Measurements from ENCODE around the gene CDH11.

- TF ChIP-seq, protein P1, sequence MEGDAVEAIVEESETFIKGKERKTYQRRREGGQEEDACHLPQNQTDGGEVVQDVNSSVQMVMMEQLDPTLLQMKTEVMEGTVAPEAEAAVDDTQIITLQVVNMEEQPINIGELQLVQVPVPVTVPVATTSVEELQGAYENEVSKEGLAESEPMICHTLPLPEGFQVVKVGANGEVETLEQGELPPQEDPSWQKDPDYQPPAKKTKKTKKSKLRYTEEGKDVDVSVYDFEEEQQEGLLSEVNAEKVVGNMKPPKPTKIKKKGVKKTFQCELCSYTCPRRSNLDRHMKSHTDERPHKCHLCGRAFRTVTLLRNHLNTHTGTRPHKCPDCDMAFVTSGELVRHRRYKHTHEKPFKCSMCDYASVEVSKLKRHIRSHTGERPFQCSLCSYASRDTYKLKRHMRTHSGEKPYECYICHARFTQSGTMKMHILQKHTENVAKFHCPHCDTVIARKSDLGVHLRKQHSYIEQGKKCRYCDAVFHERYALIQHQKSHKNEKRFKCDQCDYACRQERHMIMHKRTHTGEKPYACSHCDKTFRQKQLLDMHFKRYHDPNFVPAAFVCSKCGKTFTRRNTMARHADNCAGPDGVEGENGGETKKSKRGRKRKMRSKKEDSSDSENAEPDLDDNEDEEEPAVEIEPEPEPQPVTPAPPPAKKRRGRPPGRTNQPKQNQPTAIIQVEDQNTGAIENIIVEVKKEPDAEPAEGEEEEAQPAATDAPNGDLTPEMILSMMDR (IDR thresholded peaks at IDR 0.05; ENCODE audit: insufficient read depth, low read length), result no peak
- TF ChIP-seq GABPA (IDR thresholded peaks at IDR 0.05; ENCODE audit: low read depth), result no peak
- TF ChIP-seq POLR2AphosphoS5 (IDR thresholded peaks at IDR 0.05; ENCODE audit: low read depth), result no peak
- no peak for TF ChIP-seq REST (IDR thresholded peaks at IDR 0.05; ENCODE audit: insufficient replicate concordance, low read depth)
- no peak for TF ChIP-seq SPI1 (IDR thresholded peaks at IDR 0.05; ENCODE audit: borderline replicate concordance, low read depth)
These were observed 111.7 kb downstream of the CDH11 start for GRCh38 chr16:65010125-65010524.
